Adrenal gland (tissue), 12 donors: ENCODE data around the gene GRN. TPM values are rescaled to one million over a fixed set of nuclear protein-coding genes. Genes with fewer than 3 reads are reported as not detected.

Source experiments
- DNase-seq, 7 donors: peaks; one replicate each; pipeline ENCODE4 v3.0.0-alpha.2; 2019 to 2020
- H3K27ac ChIP-seq, 5 donors: fragments of 200-600 bp; sonication (generic) in 4 of 5; 1 replicate in 3 of 5; 2 replicates in 2 of 5; pipeline versions ENCODE4 v1.5.1 to v1.8.0; 2016 to 2020; ENCODE audit warnings: mild to moderate bottlenecking in 1 of 5
- H3K27me3 ChIP-seq: fragments of 200-600 bp; 2 replicates; pipeline ENCODE4 v1.8.0; 2021
- H3K36me3 ChIP-seq, 2 donors: fragments of 200-600 bp; replicated peaks in 1 of 2; 1 replicate in 1 of 2; 2 replicates in 1 of 2; pipeline versions ENCODE4 v1.5.1 to v1.8.0; 2018 to 2022
- H3K4me1 ChIP-seq, 2 donors: fragments of 200-600 bp; replicated peaks in 1 of 2; 1 replicate in 1 of 2; 2 replicates in 1 of 2; pipeline versions ENCODE4 v1.5.1 to v1.8.0; 2018 to 2021
- H3K4me3 ChIP-seq, 4 donors: fragments of 200-600 bp; sonication (generic) in 3 of 4; one replicate each; pipeline ENCODE4 v1.5.1; 2016 to 2018
- H3K9me3 ChIP-seq, 3 donors: fragments of 200-600 bp; sonication (generic) in 1 of 3; replicated peaks in 1 of 3; 1 replicate in 2 of 3; 2 replicates in 1 of 3; pipeline versions ENCODE4 v1.5.1 to v1.8.0; 2016 to 2021
- CTCF ChIP-seq, 6 experiments: fragments of 450-650 bp in 4 of 6; fragments of 200-600 bp in 2 of 6; sonication (generic) in 1 of 6; IDR thresholded peaks; 1 replicate in 5 of 6; 2 replicates in 1 of 6; pipeline versions ENCODE4 v1.5.1 to v1.8.0; 2016 to 2021; ENCODE audit warnings: antibody characterized with exemption in 6 of 6, mild to moderate bottlenecking in 2 of 6, moderate library complexity in 1 of 6
- POLR2A ChIP-seq, 2 donors: fragments of 450-650 bp; IDR thresholded peaks; one replicate each; pipeline ENCODE4 v1.6.1; 2017; ENCODE audit warnings: antibody characterized with exemption in 2 of 2, mild to moderate bottlenecking in 2 of 2, moderate library complexity in 1 of 2
- WGBS, 4 donors: extraction: QIAGEN DNeasy Blood & Tissue Kit in 2 of 4; methylation state at CpG; one replicate each; pipeline versions ENCODE4 v1.1.5 to v1.1.7; 2013 to 2017; 5-methylcytosine and 5-hydroxymethylcytosine counted together
- intact Hi-C, 2 donors: fragments of 100-400 bp; cut with DNase I; formaldehyde crosslinking; loops; one replicate each; pipeline versions ENCODE4 v1.14.1 to v1.15.0; 2022 to 2023
- polyA plus RNA-seq, 3 donors: library from polyadenylated mRNA; stranded (reverse); fragments of 200-250 nt in 2 of 3; fragments of 350-450 nt in 1 of 3; fragmentation: Illumina TruSeq in 1 of 3; extraction: RNeasy Lipid Tissue Mini Kit (QIAGEN cat#74804) in 1 of 3; gene quantifications; one replicate each; pipeline ENCODE4 v1.2.3, GENCODE V29; 2013 to 2014
- small RNA-seq, 2 donors: library from RNA; depleted of rRNA; stranded (forward); fragments of <200 nt; gene quantifications; one replicate each; pipeline ENCODE3, GENCODE V24; 2016
- total RNA-seq, 9 donors: library from RNA; depleted of rRNA in 4 of 9; stranded (reverse); fragments of >200 nt in 4 of 9; fragments of 120-200 nt in 1 of 9; fragmentation: NEBNext Ultra II Directional in 1 of 9; extraction: Animal tissue kit (Norgen Biotek cat#: 25700) in 1 of 9; gene quantifications; one replicate each; pipeline versions ENCODE4 v1.1.0 to v1.2.4, GENCODE V29; 2013 to 2023
- donor health status: healthy with polysubstance abuse.
- donor health status: Bipolar disorder and iron deficiency.
- donor health status: DM: yes; HTN: yes; CAD: no.
- donor health status: DM: no; HTN: no; CAD: no.
- donor health status: DM: no; HTN: no; CAD: no.
- donor health status: DM: yes; HTN: yes; CAD: no.

Gene GRN
- total and polyA plus RNA-seq, 12 donors: 79.0 to 721 (median 320) TPM

- H3K36me3 ChIP-seq: peaks cover 0 to 34% of the 10 kb centered on the region in 2 donors
- no peaks in the 10 kb centered on the region for H3K9me3 ChIP-seq
- H3K4me3 ChIP-seq: no peak overlapping the region
- TF ChIP-seq CTCF (IDR thresholded peaks at IDR 0.05) (no peak), POLR2A (IDR thresholded peaks at IDR 0.05) (no peak)
- no peak for DNase-seq
- H3K4me1 ChIP-seq: no peaks in the 10 kb centered on the region
- 93 to 96% (median 95%) methylated on average over 25 to 41 of the region's 41 CpGs for WGBS, 4 donors
- H3K27ac ChIP-seq: no peak overlapping the region
- no peaks in the 10 kb centered on the region for H3K27me3 ChIP-seq
- intact Hi-C loops: loop anchor here in 1 of 2 donors (10.0 kb wide), 1 partner anchor 106 kb away; the partner anchor contains the start of gene GPATCH8
These were observed 53.9 kb downstream of the GRN start for GRCh38 chr17:44398692-44399691.

- H3K36me3 ChIP-seq: peaks cover 0 to 44% of the 10 kb centered on the region in 2 donors
- no peaks in the 10 kb centered on the region for H3K4me1 ChIP-seq
- H3K4me3 ChIP-seq: no peak overlapping the region
- TF ChIP-seq CTCF (IDR thresholded peaks at IDR 0.05) (peak; percentile 13 to 51 (median 36)), POLR2A (IDR thresholded peaks at IDR 0.05) (no peak)
- intact Hi-C loops: no loop called here
- H3K27ac ChIP-seq: no peak overlapping the region
- 87 to 99% (median 92%) methylated on average over 3 of the region's 3 CpGs for WGBS, 4 donors
- peak in 1 of 7 donors; percentile 17 for DNase-seq
- no peaks in the 10 kb centered on the region for H3K9me3 ChIP-seq
- H3K27me3 ChIP-seq: no peaks in the 10 kb centered on the region
These were observed 55.2 kb downstream of the GRN start for GRCh38 chr17:44400226-44400847.

Small RNA genes within 50 kb of the gene (small RNA-seq; reads per million reads assigned to genes)
- gene RF00012 (0 reads per million in 2 donors), gene RNU6-453P (0 to 0.08 reads per million in 2 donors)

Other genes starting within 250 kb of the GRN start
- gene HDAC5, start 221.7 kb upstream of the GRN start, total RNA-seq: 100 to 1,000 TPM in 3 of 9 donors, 10 to 100 TPM in 6; 15.1 to 144 (median 71.7) TPM
- 100 to 1,000 TPM in 1 of 3 donors, 10 to 100 TPM in 1, 1 to 10 TPM in 1; 4.8 to 102 (median 83.0) TPM for gene HDAC5, start 221.7 kb upstream of the GRN start, polyA plus RNA-seq
- gene HROB, start 203.4 kb upstream of the GRN start, total RNA-seq: 1 to 10 TPM in 3 of 9 donors, under 1 TPM in 5, not detected in 1; 0.49 to 2.6 (median 0.91) TPM
- gene HROB, start 203.4 kb upstream of the GRN start, polyA plus RNA-seq: 1 to 10 TPM in 2 of 3 donors, under 1 TPM in 1; 0.42 to 2.6 (median 1.5) TPM
- under 1 TPM in 7 of 9 donors, not detected in 2; 0.22 to 0.83 (median 0.39) TPM for gene ASB16, start 174.6 kb upstream of the GRN start, total RNA-seq
- gene ASB16, start 174.6 kb upstream of the GRN start, polyA plus RNA-seq: under 1 TPM; 0.13 to 0.48 (median 0.16) TPM
- gene TMUB2, start 158.3 kb upstream of the GRN start, total RNA-seq: 10 to 100 TPM; 21.8 to 48.6 (median 38.7) TPM
- 10 to 100 TPM; 22.8 to 89.3 (median 79.1) TPM for gene TMUB2, start 158.3 kb upstream of the GRN start, polyA plus RNA-seq
- gene ATXN7L3, start 145.4 kb upstream of the GRN start, total RNA-seq: 10 to 100 TPM; 21.3 to 61.4 (median 48.9) TPM
- gene ATXN7L3, start 145.4 kb upstream of the GRN start, polyA plus RNA-seq: 10 to 100 TPM; 19.6 to 81.4 (median 47.1) TPM
- 10 to 100 TPM; 42.8 to 92.6 (median 65.5) TPM for gene UBTF, start 125.6 kb upstream of the GRN start, total RNA-seq
- 10 to 100 TPM; 37.1 to 80.6 (median 51.3) TPM for gene UBTF, start 125.6 kb upstream of the GRN start, polyA plus RNA-seq
- gene SLC4A1, start 77.2 kb upstream of the GRN start, total RNA-seq: 1 to 10 TPM in 2 of 9 donors, under 1 TPM in 2, not detected in 5; 0.15 to 8.5 (median 0.70) TPM
- under 1 TPM in 2 of 3 donors, not detected in 1; 0.13 to 0.16 TPM for gene SLC4A1, start 77.2 kb upstream of the GRN start, polyA plus RNA-seq
- gene RUNDC3A, start 36.7 kb upstream of the GRN start, total RNA-seq: 10 to 100 TPM in 3 of 9 donors, 1 to 10 TPM in 6; 1.6 to 26.4 (median 8.8) TPM
- 100 to 1,000 TPM in 1 of 3 donors, 10 to 100 TPM in 2; 19.3 to 133 (median 38.5) TPM for gene RUNDC3A, start 36.7 kb upstream of the GRN start, polyA plus RNA-seq
- 100 to 1,000 TPM; 112 to 192 (median 157) TPM for gene SLC25A39, start 20.5 kb upstream of the GRN start, total RNA-seq
- gene SLC25A39, start 20.5 kb upstream of the GRN start, polyA plus RNA-seq: 100 to 1,000 TPM in 2 of 3 donors, 10 to 100 TPM in 1; 100.0 to 262 (median 236) TPM
- 1 to 10 TPM in 7 of 9 donors, under 1 TPM in 2; 0.79 to 5.4 (median 2.6) TPM for gene FAM171A2, start 18.6 kb downstream of the GRN start, total RNA-seq
- gene FAM171A2, start 18.6 kb downstream of the GRN start, polyA plus RNA-seq: 1 to 10 TPM in 1 of 3 donors, under 1 TPM in 2; 0.13 to 2.7 (median 0.54) TPM
- gene ITGA2B, start 44.3 kb downstream of the GRN start, total RNA-seq: 1 to 10 TPM in 3 of 9 donors, under 1 TPM in 5, not detected in 1; 0.06 to 3.2 (median 0.72) TPM
- gene ITGA2B, start 44.3 kb downstream of the GRN start, polyA plus RNA-seq: 1 to 10 TPM in 1 of 3 donors, under 1 TPM in 2; 0.07 to 1.7 (median 0.88) TPM
- 10 to 100 TPM; 13.6 to 33.6 (median 29.3) TPM for gene GPATCH8, start 158.1 kb downstream of the GRN start, total RNA-seq
- gene GPATCH8, start 158.1 kb downstream of the GRN start, polyA plus RNA-seq: 10 to 100 TPM in 2 of 3 donors, 1 to 10 TPM in 1; 7.2 to 30.0 (median 15.5) TPM
- 1 to 10 TPM; 1.1 to 9.1 (median 3.3) TPM for gene FZD2, start 212.2 kb downstream of the GRN start, total RNA-seq
- 1 to 10 TPM in 2 of 3 donors, under 1 TPM in 1; 0.18 to 2.7 (median 2.3) TPM for gene FZD2, start 212.2 kb downstream of the GRN start, polyA plus RNA-seq